ENCODE measurements around the gene IL27RA.
A peak's percentile ranks its signal among the peaks of the same experiment; 100 is the strongest.
"Not testable (repeated sequence)": the region's sequence is repeated elsewhere in the genome, so short reads cannot be mapped to it uniquely, and the experiment has no call there.

IL27RA gene

DNA sequence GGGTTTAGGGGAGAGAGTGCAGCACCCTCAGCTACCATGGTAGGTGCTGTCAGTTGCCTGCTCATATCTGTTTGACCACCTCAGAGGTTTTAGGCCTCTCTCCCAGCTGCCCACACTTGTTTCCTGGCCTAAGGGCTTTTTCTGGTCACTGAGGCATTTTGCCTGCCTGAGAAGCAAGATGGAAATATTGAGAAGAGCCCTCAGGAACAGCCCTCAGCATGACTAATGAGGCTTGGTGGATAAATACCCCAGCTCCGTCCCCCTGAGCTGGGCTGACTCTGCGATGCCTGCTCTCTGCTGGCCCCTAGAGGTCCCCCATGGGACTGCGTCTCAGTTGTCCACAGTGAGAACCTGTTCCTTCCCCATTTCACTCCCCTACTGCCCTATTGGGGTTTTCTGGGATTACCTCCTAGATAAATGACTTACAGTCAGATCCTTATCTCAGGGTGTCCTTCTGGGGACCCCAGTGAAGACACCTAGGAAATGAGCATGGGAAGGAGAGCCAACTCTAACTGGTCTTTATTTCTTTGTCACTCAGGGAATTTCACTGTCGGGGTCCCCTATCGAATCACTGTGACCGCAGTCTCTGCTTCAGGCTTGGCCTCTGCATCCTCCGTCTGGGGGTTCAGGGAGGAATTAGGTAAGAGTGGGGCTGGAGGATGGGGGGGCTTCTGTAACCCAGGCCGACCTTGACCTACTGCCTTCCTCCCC, 17.0 kb downstream of the IL27RA start:
- H3K4me3 ChIP-seq (ENCODE audit: low read depth, low read length), result no peak overlapping the region
- in situ Hi-C loops (cut with HindIII; ENCODE audit: low sequenced_read_pairs), result no loop called here
- DNase-seq (ENCODE audit: low read depth), result no peak
- TF ChIP-seq, protein P1, sequence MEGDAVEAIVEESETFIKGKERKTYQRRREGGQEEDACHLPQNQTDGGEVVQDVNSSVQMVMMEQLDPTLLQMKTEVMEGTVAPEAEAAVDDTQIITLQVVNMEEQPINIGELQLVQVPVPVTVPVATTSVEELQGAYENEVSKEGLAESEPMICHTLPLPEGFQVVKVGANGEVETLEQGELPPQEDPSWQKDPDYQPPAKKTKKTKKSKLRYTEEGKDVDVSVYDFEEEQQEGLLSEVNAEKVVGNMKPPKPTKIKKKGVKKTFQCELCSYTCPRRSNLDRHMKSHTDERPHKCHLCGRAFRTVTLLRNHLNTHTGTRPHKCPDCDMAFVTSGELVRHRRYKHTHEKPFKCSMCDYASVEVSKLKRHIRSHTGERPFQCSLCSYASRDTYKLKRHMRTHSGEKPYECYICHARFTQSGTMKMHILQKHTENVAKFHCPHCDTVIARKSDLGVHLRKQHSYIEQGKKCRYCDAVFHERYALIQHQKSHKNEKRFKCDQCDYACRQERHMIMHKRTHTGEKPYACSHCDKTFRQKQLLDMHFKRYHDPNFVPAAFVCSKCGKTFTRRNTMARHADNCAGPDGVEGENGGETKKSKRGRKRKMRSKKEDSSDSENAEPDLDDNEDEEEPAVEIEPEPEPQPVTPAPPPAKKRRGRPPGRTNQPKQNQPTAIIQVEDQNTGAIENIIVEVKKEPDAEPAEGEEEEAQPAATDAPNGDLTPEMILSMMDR (IDR thresholded peaks at IDR 0.05; ENCODE audit: low read depth, low read length, missing control alignments), result peak; percentile 87

DNA sequence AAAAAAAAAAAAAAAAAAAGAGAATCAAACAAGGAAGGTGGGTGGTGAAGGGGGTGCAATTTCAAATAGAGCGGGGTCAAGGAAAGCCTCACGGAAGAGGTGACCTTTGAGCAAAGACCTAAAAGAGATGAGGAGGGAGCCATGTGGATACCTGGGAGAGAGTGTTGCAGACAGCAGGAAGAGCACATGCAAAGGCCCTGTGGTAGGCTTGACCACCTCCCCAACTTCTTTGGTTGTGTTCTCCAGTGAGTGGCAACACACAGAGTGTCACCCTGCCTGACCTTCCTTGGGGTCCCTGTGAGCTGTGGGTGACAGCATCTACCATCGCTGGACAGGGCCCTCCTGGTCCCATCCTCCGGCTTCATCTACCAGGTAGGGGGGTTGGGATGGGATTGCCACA, 18.9 kb downstream of the IL27RA start:
- TF ChIP-seq, protein P1 (IDR thresholded peaks at IDR 0.05; ENCODE audit: low read depth, low read length, missing control alignments), result no peak
- H3K4me3 ChIP-seq (ENCODE audit: low read depth, low read length), result no peak overlapping the region
- in situ Hi-C loops (cut with HindIII; ENCODE audit: low sequenced_read_pairs), result no loop called here
- DNase-seq (ENCODE audit: low read depth), result no peak

DNA sequence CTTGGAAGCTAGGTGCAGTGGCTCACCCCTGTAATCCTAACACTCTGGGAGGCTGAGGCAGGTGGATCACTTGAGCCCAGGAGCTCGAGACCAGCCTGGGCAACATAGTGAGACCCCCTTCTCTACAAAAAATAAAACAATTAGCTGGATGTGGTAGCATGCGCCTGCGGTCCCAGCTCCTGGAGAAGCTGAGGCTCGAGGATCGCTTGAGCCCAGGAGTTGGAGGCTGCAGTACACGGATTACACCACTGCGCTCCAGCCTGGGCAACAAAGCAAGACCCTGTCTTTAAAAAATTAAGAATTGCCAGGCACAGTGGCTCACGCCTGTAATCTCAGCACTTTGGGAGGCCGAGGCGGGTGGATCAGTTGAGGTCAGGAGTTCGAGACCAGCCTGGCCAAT, 19.4 kb downstream of the IL27RA start:
- in situ Hi-C loops (cut with HindIII; ENCODE audit: low sequenced_read_pairs); DNase-seq (ENCODE audit: low read depth); H3K4me3 ChIP-seq (ENCODE audit: low read depth, low read length): not testable (repeated sequence)

DNA sequence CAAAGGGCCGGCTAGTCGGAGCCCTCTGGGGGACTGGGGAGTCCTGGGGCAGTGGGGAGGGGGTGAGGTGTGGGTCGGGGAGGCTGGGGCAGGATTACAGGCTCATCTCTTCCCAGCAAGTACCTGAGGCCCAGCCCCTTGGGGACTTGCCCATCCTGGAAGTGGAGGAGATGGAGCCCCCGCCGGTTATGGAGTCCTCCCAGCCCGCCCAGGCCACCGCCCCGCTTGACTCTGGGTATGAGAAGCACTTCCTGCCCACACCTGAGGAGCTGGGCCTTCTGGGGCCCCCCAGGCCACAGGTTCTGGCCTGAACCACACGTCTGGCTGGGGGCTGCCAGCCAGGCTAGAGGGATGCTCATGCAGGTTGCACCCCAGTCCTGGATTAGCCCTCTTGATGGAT, 20.4 kb downstream of the IL27RA start:
- DNase-seq (ENCODE audit: low read depth), result no peak
- TF ChIP-seq, protein P1 (IDR thresholded peaks at IDR 0.05; ENCODE audit: low read depth, low read length, missing control alignments), result no peak
- H3K4me3 ChIP-seq (ENCODE audit: low read depth, low read length), result no peak overlapping the region
- in situ Hi-C loops (cut with HindIII; ENCODE audit: low sequenced_read_pairs), result no loop called here

DNA sequence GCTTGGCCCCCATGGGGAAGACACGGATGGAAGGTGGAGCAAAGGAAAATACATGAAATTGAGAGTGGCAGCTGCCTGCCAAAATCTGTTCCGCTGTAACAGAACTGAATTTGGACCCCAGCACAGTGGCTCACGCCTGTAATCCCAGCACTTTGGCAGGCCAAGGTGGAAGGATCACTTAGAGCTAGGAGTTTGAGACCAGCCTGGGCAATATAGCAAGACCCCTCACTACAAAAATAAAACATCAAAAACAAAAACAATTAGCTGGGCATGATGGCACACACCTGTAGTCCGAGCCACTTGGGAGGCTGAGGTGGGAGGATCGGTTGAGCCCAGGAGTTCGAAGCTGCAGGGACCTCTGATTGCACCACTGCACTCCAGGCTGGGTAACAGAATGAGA, 20.9 kb downstream of the IL27RA start:
- H3K4me3 ChIP-seq (ENCODE audit: low read depth, low read length), result no peak overlapping the region
- in situ Hi-C loops (cut with HindIII; ENCODE audit: low sequenced_read_pairs), result no loop called here
- TF ChIP-seq, protein P1 (IDR thresholded peaks at IDR 0.05; ENCODE audit: low read depth, low read length, missing control alignments), result no peak
- DNase-seq (ENCODE audit: low read depth), result no peak

DNA sequence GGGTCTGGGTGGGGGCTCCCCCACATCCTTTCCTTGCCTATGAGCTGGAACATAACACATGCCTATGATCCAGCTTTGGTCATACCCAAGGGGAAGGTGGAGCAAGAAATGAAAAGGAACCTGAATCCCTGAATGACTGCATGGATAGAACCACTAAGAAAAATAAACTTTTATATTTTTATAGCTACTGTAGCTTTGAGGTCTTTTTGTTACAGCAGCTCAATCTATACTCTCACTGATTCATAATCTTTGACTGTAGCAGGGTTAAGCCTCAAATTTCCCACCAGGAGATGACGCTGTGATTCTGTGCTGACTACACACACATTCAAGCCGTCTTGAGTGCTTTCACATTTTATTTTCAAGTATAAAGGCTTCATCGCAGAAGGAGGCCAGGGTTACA, 21.5 kb downstream of the IL27RA start:
- in situ Hi-C loops (cut with HindIII; ENCODE audit: low sequenced_read_pairs), result no loop called here
- DNase-seq (ENCODE audit: low read depth), result no peak
- no peak overlapping the region for H3K4me3 ChIP-seq (ENCODE audit: low read depth, low read length)
- TF ChIP-seq, protein P1 (IDR thresholded peaks at IDR 0.05; ENCODE audit: low read depth, low read length, missing control alignments), result no peak

DNA sequence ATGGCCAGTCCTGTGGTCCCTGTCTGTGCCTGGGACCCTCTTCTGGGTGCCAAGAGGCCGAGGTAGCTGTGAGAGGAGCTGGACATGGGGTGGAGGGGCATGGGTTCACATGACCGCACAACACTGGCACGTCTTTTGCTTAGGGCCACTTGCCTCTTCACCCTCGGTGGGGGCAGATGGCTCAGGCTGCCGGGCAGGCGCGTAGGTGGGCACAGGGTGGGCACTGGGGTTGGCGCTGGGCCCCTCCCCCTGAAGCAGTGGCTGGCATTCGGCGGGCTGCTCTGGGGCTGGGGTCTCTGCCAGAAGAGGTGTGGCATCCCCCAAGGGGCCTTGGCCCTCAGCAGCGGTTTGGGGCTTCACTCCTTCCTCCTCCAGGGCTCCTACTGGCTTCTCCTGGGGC, 21.9 kb downstream of the IL27RA start:
- no peak overlapping the region for H3K4me3 ChIP-seq (ENCODE audit: low read depth, low read length)
- in situ Hi-C loops (cut with HindIII; ENCODE audit: low sequenced_read_pairs), result no loop called here

More for the DNA sequence above, 21.9 kb downstream of the IL27RA start:
- DNase-seq (ENCODE audit: low read depth), result no peak
- TF ChIP-seq, protein P1 (IDR thresholded peaks at IDR 0.05; ENCODE audit: low read depth, low read length, missing control alignments), result no peak

All from astrocyte of the cerebellum (primary cell).